WTC11 (cell line): Measurements from ENCODE around the gene TMEM143. TPM values are rescaled to one million over a fixed set of nuclear protein-coding genes. Genes with fewer than 3 reads are reported as not detected.
"Not testable (repeated sequence)": the region's sequence is repeated elsewhere in the genome, so short reads cannot be mapped to it uniquely, and the experiment has no call there.

Source experiments
- ATAC-seq: fragments of 200-7000 bp; cut with Tn5 transposase; 2 replicates; pipeline ENCODE4 v1.10.0; 2021; ENCODE audit warnings: mild to moderate bottlenecking, moderate library complexity
- CTCF ChIA-PET: fragments of 300-600 bp; sonication (Branson Sonifier 250); formaldehyde crosslinking; loops from one replicate; lab custom pipeline; 2021; ENCODE audit warnings: antibody characterized with exemption; lab: Charles Lee
- POLR2A ChIA-PET: fragments of 350-600 bp; sonication (Branson Sonifier 250); formaldehyde crosslinking; loops from one replicate; lab custom pipeline; 2021; ENCODE audit warnings: antibody characterized with exemption; lab: Charles Lee
- DNase-seq: peaks from one replicate; pipeline ENCODE4 v3.0.0; 2021; ENCODE audit warnings: low spot score
- H3K27ac Mint-ChIP-seq: 2 replicates; pipeline ENCODE4 v1.8.0; 2021; ENCODE audit warnings: mixed read lengths
- H3K27me3 Mint-ChIP-seq: 2 replicates; pipeline ENCODE4 v1.8.0; 2021; ENCODE audit warnings: low read depth, mild to moderate bottlenecking, moderate library complexity, mixed read lengths
- H3K36me3 Mint-ChIP-seq: 2 replicates; pipeline ENCODE4 v1.8.0; 2021; ENCODE audit warnings: mixed read lengths
- H3K4me1 Mint-ChIP-seq: 2 replicates; pipeline ENCODE4 v1.8.0; 2022; ENCODE audit warnings: mixed read lengths
- H3K4me3 Mint-ChIP-seq: 2 replicates; pipeline ENCODE4 v1.8.0; 2021; ENCODE audit warnings: mild to moderate bottlenecking, moderate library complexity, mixed read lengths
- H3K9me3 Mint-ChIP-seq: 2 replicates; pipeline ENCODE4 v1.8.0; 2021; ENCODE audit warnings: mixed read lengths
- CREB1 ChIP-seq: sonication (generic); formaldehyde crosslinking; IDR thresholded peaks from 2 replicates; pipeline ENCODE4 v1.8.0; 2023; ENCODE audit warnings: mild to moderate bottlenecking, missing genetic modification reagents
- ELF4 ChIP-seq: sonication (generic); formaldehyde crosslinking; IDR thresholded peaks from 2 replicates; pipeline ENCODE4 v1.8.1; 2022; ENCODE audit warnings: low read depth, mild to moderate bottlenecking, moderate library complexity, missing genetic modification reagents
- ETV6 ChIP-seq: sonication (generic); formaldehyde crosslinking; IDR thresholded peaks from 2 replicates; pipeline ENCODE4 v1.8.1; 2022; ENCODE audit warnings: mild to moderate bottlenecking, missing genetic modification reagents
- FOXK1 ChIP-seq: sonication (generic); formaldehyde crosslinking; IDR thresholded peaks from 2 replicates; pipeline ENCODE4 v1.8.0; 2022; ENCODE audit warnings: mild to moderate bottlenecking, moderate library complexity, missing genetic modification reagents
- GTF2I ChIP-seq: fragments of 250-450 bp; sonication (Bioruptor Pico); conservative IDR thresholded peaks from 2 replicates; pipeline ENCODE4 v1.4.0; 2021; ENCODE audit warnings: mild to moderate bottlenecking
- MYBL2 ChIP-seq: sonication (generic); formaldehyde crosslinking; IDR thresholded peaks from 2 replicates; pipeline ENCODE4 v1.8.1; 2023; ENCODE audit warnings: mild to moderate bottlenecking, moderate library complexity, missing genetic modification reagents
- NFE2L1 ChIP-seq: sonication (generic); formaldehyde crosslinking; IDR thresholded peaks from 2 replicates; pipeline ENCODE4 v1.8.1; 2023; ENCODE audit warnings: missing genetic modification reagents
- NR3C1 ChIP-seq: sonication (generic); formaldehyde crosslinking; conservative IDR thresholded peaks from 2 replicates; pipeline ENCODE4 v1.8.1; 2023; ENCODE audit warnings: low read depth, mild to moderate bottlenecking, missing genetic modification reagents
- PRRX2 ChIP-seq: fragments of 250-450 bp; sonication (Bioruptor Pico); IDR thresholded peaks from 2 replicates; pipeline ENCODE4 v1.8.0; 2021; ENCODE audit warnings: mild to moderate bottlenecking
- SMAD3 ChIP-seq: sonication (generic); formaldehyde crosslinking; IDR thresholded peaks from 2 replicates; pipeline ENCODE4 v1.8.0; 2022; ENCODE audit warnings: missing genetic modification reagents, mild to moderate bottlenecking, borderline replicate concordance
- SOX15 ChIP-seq: fragments of 250-450 bp; sonication (Bioruptor Pico); IDR thresholded peaks from 2 replicates; pipeline ENCODE4 v1.9.0; 2021; ENCODE audit warnings: mild to moderate bottlenecking
- SP1 ChIP-seq: sonication (generic); formaldehyde crosslinking; conservative IDR thresholded peaks from 2 replicates; pipeline ENCODE4 v1.8.1; 2022; ENCODE audit warnings: missing genetic modification reagents
- ZNF121 ChIP-seq: sonication (generic); formaldehyde crosslinking; IDR thresholded peaks from 2 replicates; pipeline ENCODE4 v1.8.0; 2023; ENCODE audit warnings: missing genetic modification reagents
- ZNF317 ChIP-seq: sonication (generic); formaldehyde crosslinking; IDR thresholded peaks from 2 replicates; pipeline ENCODE4 v1.8.1; 2023; ENCODE audit warnings: low read depth, mild to moderate bottlenecking, moderate library complexity, missing genetic modification reagents, borderline replicate concordance
- ZNF423 ChIP-seq: fragments of 250-450 bp; sonication (Bioruptor Pico); IDR thresholded peaks from 2 replicates; pipeline ENCODE4 v2.1.2; 2022; ENCODE audit warnings: mild to moderate bottlenecking, moderate library complexity
- total RNA-seq: library from RNA; stranded (reverse); gene quantifications from 3 replicates; pipeline ENCODE4 v1.2.3, GENCODE V29; 2021
- TF ChIP-seq, protein P1 (sequence below): sonication (generic); formaldehyde crosslinking; IDR thresholded peaks from 2 replicates; pipeline ENCODE4 v1.8.1; 2023; ENCODE audit warnings: mild to moderate bottlenecking, missing genetic modification reagents, moderate library complexity
- TF ChIP-seq, protein P2 (sequence below): sonication (generic); formaldehyde crosslinking; IDR thresholded peaks from 2 replicates; pipeline ENCODE4 v1.8.1; 2022; ENCODE audit warnings: low read depth, mild to moderate bottlenecking, moderate library complexity, missing genetic modification reagents, borderline replicate concordance
- TF ChIP-seq, protein P3 (sequence below): fragments of 250-450 bp; sonication (Bioruptor Pico); IDR thresholded peaks from 2 replicates; pipeline ENCODE4 v1.9.0; 2021; ENCODE audit warnings: moderate library complexity, mild to moderate bottlenecking, inconsistent platforms, borderline replicate concordance
- TF ChIP-seq, protein P4 (sequence below): sonication (generic); formaldehyde crosslinking; IDR thresholded peaks from 2 replicates; pipeline ENCODE4 v1.8.1; 2022; ENCODE audit warnings: missing genetic modification reagents, borderline replicate concordance

The TMEM143 gene
- total RNA-seq, 1 experiment from 2014 or later: 20.2 TPM

DNA sequence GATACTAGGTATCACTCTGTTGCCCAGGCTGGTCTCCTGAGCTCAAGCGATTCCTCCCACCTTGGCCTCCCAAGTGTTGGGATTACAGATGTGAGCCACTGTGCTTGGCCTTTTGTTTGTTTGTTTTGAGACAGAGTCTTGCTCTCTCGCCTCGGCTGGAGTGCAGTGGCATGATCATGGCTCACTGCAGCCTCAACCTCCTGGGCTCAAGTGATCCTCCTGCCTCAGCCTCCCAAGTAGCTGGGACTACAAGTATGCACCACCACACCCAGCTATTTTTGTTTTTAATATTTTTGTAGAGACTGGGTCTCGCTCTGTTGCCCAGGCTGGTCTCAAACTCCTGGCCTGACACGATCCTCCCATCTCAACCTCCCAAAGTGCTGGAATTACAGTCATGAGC is 8.0 kb upstream of the TMEM143 start:
- not testable (repeated sequence) for H3K27ac Mint-ChIP-seq, H3K9me3 Mint-ChIP-seq, H3K4me1 Mint-ChIP-seq, H3K36me3 Mint-ChIP-seq, H3K4me3 Mint-ChIP-seq, DNase-seq, ATAC-seq
- peaks cover 25% of the 10 kb centered on the region for H3K27me3 Mint-ChIP-seq
- ChIA-PET CTCF (interaction anchor here (0.6 to 3.5 kb wide), 4 partner anchors 19 to 118 kb away, joined by 3 to 28 read pairs (median 4); partner anchors contain the start of gene KDELR1), POLR2A (interaction anchor here (0.7 kb wide), 1 partner anchor 332 kb away, joined by 3 read pairs; no protein-coding TSS in a partner anchor)

DNA sequence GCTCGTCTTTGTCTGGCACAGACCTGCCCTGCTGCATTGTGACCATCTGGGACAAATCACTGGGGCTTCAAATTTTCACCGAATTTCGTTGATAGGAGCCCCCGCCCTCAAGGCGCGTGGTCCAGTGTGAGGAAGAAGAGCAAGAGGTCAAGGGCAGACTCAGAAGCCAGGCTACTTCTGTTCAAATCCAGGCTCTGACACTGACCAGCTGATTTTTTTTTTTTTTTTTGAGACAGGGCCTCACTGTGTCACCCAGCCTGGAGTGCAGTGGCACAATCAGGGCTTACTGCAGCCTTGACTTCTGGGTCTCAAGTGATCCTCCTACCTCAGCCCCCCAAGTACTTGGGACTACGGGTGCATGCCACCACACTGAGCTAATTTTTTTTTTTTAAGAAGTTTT is 7.6 kb upstream of the TMEM143 start:
- Mint-ChIP-seq H3K9me3 (no peaks in the 10 kb centered on the region), H3K4me1 (0 out of 2 replicates have a peak, but pooled peaks cover 4% of the 10 kb centered on the region), H3K27me3 (peaks cover 25% of the 10 kb centered on the region), H3K4me3 (no peak overlapping the region), H3K27ac (no peak overlapping the region), H3K36me3 (no peaks in the 10 kb centered on the region)
- CTCF ChIA-PET: interaction anchor here (2.1 to 3.5 kb wide), 2 partner anchors 20 to 118 kb away, joined by 6 to 28 read pairs; partner anchors contain the start of gene KDELR1
- no peak for DNase-seq
- TF ChIP-seq PRRX2 (CRISPR knock-in tag): no peak
- ATAC-seq: no peak
- POLR2A ChIA-PET: interaction anchor here (0.7 kb wide), 1 partner anchor 333 kb away, joined by 3 read pairs; no protein-coding TSS in a partner anchor

DNA sequence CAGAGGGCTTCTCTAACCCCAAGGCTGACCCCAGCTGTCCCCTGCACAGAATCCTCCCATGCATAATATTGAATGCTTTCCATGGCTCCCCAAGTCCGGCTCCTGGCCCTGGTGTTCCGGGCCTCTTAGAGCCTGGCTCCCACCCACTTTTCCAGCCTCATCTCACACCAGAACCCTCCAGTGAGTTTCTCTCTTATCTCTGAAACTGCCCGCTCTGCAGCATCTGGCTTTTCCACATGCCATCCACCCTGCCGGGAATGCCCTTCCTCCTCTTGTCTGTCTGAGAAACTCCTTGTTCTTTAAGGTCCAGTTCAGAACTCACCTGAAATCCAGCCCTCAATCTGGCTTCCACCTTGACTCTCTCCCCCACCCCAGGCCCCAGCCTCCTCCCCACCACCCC is 7.2 kb upstream of the TMEM143 start:
- Mint-ChIP-seq H3K4me1 (0 out of 2 replicates have a peak, but pooled peaks cover 4% of the 10 kb centered on the region), H3K27me3 (peaks cover 25% of the 10 kb centered on the region), H3K27ac (no peak overlapping the region), H3K4me3 (no peak overlapping the region), H3K36me3 (no peaks in the 10 kb centered on the region), H3K9me3 (no peaks in the 10 kb centered on the region)
- ATAC-seq (no peak), DNase-seq (no peak)
- TF ChIP-seq NR3C1 (CRISPR knock-in tag): no peak
- no peak for TF ChIP-seq ZNF423 (CRISPR knock-in tag)
- TF ChIP-seq MYBL2: no peak
- no peak for TF ChIP-seq ZNF121 (CRISPR knock-in tag)
- TF ChIP-seq, protein P1, sequence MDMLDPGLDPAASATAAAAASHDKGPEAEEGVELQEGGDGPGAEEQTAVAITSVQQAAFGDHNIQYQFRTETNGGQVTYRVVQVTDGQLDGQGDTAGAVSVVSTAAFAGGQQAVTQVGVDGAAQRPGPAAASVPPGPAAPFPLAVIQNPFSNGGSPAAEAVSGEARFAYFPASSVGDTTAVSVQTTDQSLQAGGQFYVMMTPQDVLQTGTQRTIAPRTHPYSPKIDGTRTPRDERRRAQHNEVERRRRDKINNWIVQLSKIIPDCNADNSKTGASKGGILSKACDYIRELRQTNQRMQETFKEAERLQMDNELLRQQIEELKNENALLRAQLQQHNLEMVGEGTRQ (CRISPR knock-in tag): no peak
- CTCF ChIA-PET: interaction anchor here (2.1 to 3.5 kb wide), 2 partner anchors 20 to 119 kb away, joined by 6 to 28 read pairs; partner anchors contain the start of gene KDELR1
- POLR2A ChIA-PET: interaction anchor here (0.6 kb wide), 1 partner anchor 14 kb away, joined by 4 read pairs; no protein-coding TSS in a partner anchor

DNA sequence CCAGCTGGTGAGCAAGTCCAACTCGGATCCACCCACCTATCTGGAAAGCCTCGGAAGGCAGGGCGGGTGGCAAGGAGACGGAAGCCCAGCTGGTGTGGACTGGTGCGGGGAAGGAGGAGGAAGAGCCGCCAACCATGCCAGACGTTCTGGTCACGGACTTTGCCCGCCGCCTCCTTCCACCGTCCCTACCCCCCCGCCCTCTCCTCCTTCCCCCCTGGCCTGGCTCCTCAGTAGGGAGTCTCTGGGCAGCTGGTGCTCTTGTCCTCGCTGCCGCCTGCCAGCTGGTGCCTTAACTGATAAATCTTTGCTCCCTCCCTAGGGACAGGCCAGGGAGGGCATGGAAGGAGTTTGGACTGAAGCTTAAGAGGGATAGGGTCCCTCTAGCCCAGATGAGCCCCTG is 5.2 kb upstream of the TMEM143 start:
- no peak for ATAC-seq
- TF ChIP-seq CREB1 (CRISPR knock-in tag) (no peak), FOXK1 (CRISPR knock-in tag) (no peak), SOX15 (no peak), ELF4 (CRISPR knock-in tag) (no peak), ETV6 (CRISPR knock-in tag) (no peak), NR3C1 (CRISPR knock-in tag) (no peak), PRRX2 (CRISPR knock-in tag) (no peak), SP1 (no peak), GTF2I (CRISPR knock-in tag) (no peak), NFE2L1 (no peak), SMAD3 (CRISPR knock-in tag) (no peak), ZNF317 (CRISPR knock-in tag) (no peak)
- TF ChIP-seq, protein P2, sequence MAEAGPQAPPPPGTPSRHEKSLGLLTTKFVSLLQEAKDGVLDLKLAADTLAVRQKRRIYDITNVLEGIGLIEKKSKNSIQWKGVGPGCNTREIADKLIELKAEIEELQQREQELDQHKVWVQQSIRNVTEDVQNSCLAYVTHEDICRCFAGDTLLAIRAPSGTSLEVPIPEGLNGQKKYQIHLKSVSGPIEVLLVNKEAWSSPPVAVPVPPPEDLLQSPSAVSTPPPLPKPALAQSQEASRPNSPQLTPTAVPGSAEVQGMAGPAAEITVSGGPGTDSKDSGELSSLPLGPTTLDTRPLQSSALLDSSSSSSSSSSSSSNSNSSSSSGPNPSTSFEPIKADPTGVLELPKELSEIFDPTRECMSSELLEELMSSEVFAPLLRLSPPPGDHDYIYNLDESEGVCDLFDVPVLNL (CRISPR knock-in tag): no peak
- TF ChIP-seq, protein P3, sequence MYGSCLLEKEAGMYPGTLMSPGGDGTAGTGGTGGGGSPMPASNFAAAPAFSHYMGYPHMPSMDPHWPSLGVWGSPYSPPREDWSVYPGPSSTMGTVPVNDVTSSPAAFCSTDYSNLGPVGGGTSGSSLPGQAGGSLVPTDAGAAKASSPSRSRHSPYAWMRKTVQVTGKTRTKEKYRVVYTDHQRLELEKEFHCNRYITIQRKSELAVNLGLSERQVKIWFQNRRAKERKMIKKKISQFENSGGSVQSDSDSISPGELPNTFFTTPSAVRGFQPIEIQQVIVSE (CRISPR knock-in tag): no peak
- TF ChIP-seq, protein P4, sequence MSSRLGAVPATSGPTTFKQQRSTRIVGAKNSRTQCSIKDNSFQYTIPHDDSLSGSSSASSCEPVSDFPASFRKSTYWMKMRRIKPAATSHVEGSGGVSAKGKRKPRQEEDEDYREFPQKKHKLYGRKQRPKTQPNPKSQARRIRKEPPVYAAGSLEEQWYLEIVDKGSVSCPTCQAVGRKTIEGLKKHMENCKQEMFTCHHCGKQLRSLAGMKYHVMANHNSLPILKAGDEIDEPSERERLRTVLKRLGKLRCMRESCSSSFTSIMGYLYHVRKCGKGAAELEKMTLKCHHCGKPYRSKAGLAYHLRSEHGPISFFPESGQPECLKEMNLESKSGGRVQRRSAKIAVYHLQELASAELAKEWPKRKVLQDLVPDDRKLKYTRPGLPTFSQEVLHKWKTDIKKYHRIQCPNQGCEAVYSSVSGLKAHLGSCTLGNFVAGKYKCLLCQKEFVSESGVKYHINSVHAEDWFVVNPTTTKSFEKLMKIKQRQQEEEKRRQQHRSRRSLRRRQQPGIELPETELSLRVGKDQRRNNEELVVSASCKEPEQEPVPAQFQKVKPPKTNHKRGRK: no peak
- TF ChIP-seq, protein P1 (CRISPR knock-in tag): no peak
- TF ChIP-seq, all 79 proteins: peak for 0
- CTCF ChIA-PET: interaction anchor here (1.8 kb wide), 1 partner anchor 18 kb away, joined by 6 read pairs; no protein-coding TSS in a partner anchor
- Mint-ChIP-seq H3K4me3 (no peak overlapping the region), H3K36me3 (no peaks in the 10 kb centered on the region), H3K27ac (no peak overlapping the region), H3K9me3 (no peaks in the 10 kb centered on the region), H3K27me3 (peaks cover 30% of the 10 kb centered on the region), H3K4me1 (0 out of 2 replicates have a peak, but pooled peaks cover 8% of the 10 kb centered on the region)
- DNase-seq: no peak
- POLR2A ChIA-PET: interaction anchor here (0.6 kb wide), 1 partner anchor 17 kb away, joined by 3 read pairs; no protein-coding TSS in a partner anchor
